DND-41 (cell line): ENCODE measurements around the gene ADNP.

Source experiments
- ATAC-seq: fragments of 200-7000 bp; cut with Tn5 transposase; 3 replicates; pipeline ENCODE4 v1.9.1; 2021; ENCODE audit warnings: low read depth; ENCODE audit not compliant: insufficient read depth
- DNase-seq: peaks from one replicate; pipeline ENCODE4 v3.0.0-alpha.2; 2020
- H2AFZ ChIP-seq: 2 replicates; pipeline ENCODE4 v1.6.0; 2012; ENCODE audit warnings: low read depth, low read length
- H3K27ac ChIP-seq: 2 replicates; pipeline ENCODE4 v1.5.1; 2012; ENCODE audit warnings: low read length, inconsistent platforms
- H3K27me3 ChIP-seq: fragments of 200-600 bp; sonication (generic); 2 replicates; pipeline ENCODE4 v1.6.0; 2012; ENCODE audit warnings: low read length, mild to moderate bottlenecking, inconsistent platforms; ENCODE audit not compliant: insufficient read depth, poor library complexity
- H3K36me3 ChIP-seq: 2 replicates; pipeline ENCODE4 v1.5.1; 2012; ENCODE audit warnings: low read length, inconsistent platforms; ENCODE audit not compliant: insufficient read depth
- H3K4me1 ChIP-seq: 2 replicates; pipeline ENCODE4 v1.5.1; 2012; ENCODE audit warnings: mild to moderate bottlenecking, low read length; ENCODE audit not compliant: insufficient read depth
- H3K4me2 ChIP-seq: 2 replicates; pipeline ENCODE4 v1.6.0; 2012; ENCODE audit warnings: mild to moderate bottlenecking, moderate library complexity, low read length, inconsistent platforms; ENCODE audit not compliant: insufficient read depth
- H3K4me3 ChIP-seq, 2 experiments: fragments of 200-600 bp in 1 of 2; shearing (Covaris generic) in 1 of 2; 2 replicates each; pipeline ENCODE4 v1.5.1; 2012 to 2016; ENCODE audit warnings: inconsistent platforms in 2 of 2, low read length in 2 of 2, mild to moderate bottlenecking in 2 of 2, low read depth in 1 of 2, moderate library complexity in 1 of 2
- H3K79me2 ChIP-seq: 2 replicates; pipeline ENCODE4 v1.6.0; 2012; ENCODE audit warnings: low read length, inconsistent platforms; ENCODE audit not compliant: insufficient read depth
- H3K9ac ChIP-seq: 2 replicates; pipeline ENCODE4 v1.6.0; 2012; ENCODE audit warnings: low read depth, mild to moderate bottlenecking, inconsistent platforms, low read length, moderate library complexity
- H3K9me3 ChIP-seq: 2 replicates; pipeline ENCODE4 v1.5.1; 2012; ENCODE audit warnings: low read length, moderate library complexity, mild to moderate bottlenecking, inconsistent platforms; ENCODE audit not compliant: insufficient read depth, severe bottlenecking
- H4K20me1 ChIP-seq: 2 replicates; pipeline ENCODE4 v1.6.0; 2012; ENCODE audit warnings: low read length; ENCODE audit not compliant: insufficient read depth
- CTCF ChIP-seq: IDR thresholded peaks from 2 replicates; pipeline ENCODE4 v1.5.1; 2012; ENCODE audit warnings: borderline replicate concordance, low read length, moderate library complexity, mild to moderate bottlenecking; ENCODE audit not compliant: poor library complexity, severe bottlenecking; ENCODE audit errors: extremely low read depth
- EZH2 ChIP-seq: IDR thresholded peaks from 3 replicates; pipeline ENCODE4 v1.6.1; 2012; ENCODE audit warnings: borderline replicate concordance, low read depth, mild to moderate bottlenecking, moderate library complexity, low read length, inconsistent platforms; ENCODE audit not compliant: severe bottlenecking

Gene ADNP

GRCh38 chr20:50977066-50978021 is 46.1 kb upstream of the ADNP start:
- Histone ChIP-seq H3K9me3 (no peaks in the 10 kb centered on the region), H2AFZ (no peak overlapping the region), H3K4me3 (no peak overlapping the region), H3K79me2 (no peaks in the 10 kb centered on the region), H3K4me1 (no peaks in the 10 kb centered on the region), H3K36me3 (no peaks in the 10 kb centered on the region), H3K4me2 (no peak overlapping the region), H3K27me3 (peaks cover 7% of the 10 kb centered on the region), H3K9ac (no peak overlapping the region), H3K27ac (no peak overlapping the region), H4K20me1 (peaks cover 3% of the 10 kb centered on the region; the same call in 1 of the 2 replicates)
- TF ChIP-seq EZH2: no peak
- no peak for TF ChIP-seq CTCF
- ATAC-seq: no peak
- no peak for DNase-seq

GRCh38 chr20:50975701-50976330 is 44.6 kb upstream of the ADNP start:
- Histone ChIP-seq H4K20me1 (peaks cover 3% of the 10 kb centered on the region; the same call in 1 of the 2 replicates), H3K4me1 (no peaks in the 10 kb centered on the region), H3K36me3 (no peaks in the 10 kb centered on the region), H3K27ac (no peak overlapping the region), H3K9me3 (no peaks in the 10 kb centered on the region), H3K9ac (no peak overlapping the region), H2AFZ (no peak overlapping the region), H3K4me2 (no peak overlapping the region), H3K79me2 (no peaks in the 10 kb centered on the region), H3K4me3 (no peak overlapping the region), H3K27me3 (peaks cover 12% of the 10 kb centered on the region)
- DNase-seq (no peak), ATAC-seq (no peak)
- TF ChIP-seq CTCF (no peak), EZH2 (no peak)

GRCh38 chr20:50969912-50970311 is 38.7 kb upstream of the ADNP start:
- no peaks in the 10 kb centered on the region for H4K20me1 ChIP-seq
- H3K4me2 ChIP-seq: no peak overlapping the region
- H3K4me1 ChIP-seq: no peaks in the 10 kb centered on the region
- H3K36me3 ChIP-seq: no peaks in the 10 kb centered on the region
- H3K27me3 ChIP-seq: peaks cover 13% of the 10 kb centered on the region
- no peaks in the 10 kb centered on the region for H3K9me3 ChIP-seq
- DNase-seq (no peak), ATAC-seq (no peak)
- no peak overlapping the region for H2AFZ ChIP-seq
- no peak overlapping the region for H3K9ac ChIP-seq
- no peak overlapping the region for H3K4me3 ChIP-seq
- H3K27ac ChIP-seq: no peak overlapping the region
- no peaks in the 10 kb centered on the region for H3K79me2 ChIP-seq
- TF ChIP-seq CTCF: no peak
- TF ChIP-seq EZH2: no peak
